ENCODE measurements around the gene FIG4. TPM values are rescaled to one million over a fixed set of nuclear protein-coding genes. Genes with fewer than 3 reads are reported as not detected.

Gene FIG4
- total RNA-seq, 2 donors from 2014 or later = 20.8 to 22.6 TPM

DNA sequence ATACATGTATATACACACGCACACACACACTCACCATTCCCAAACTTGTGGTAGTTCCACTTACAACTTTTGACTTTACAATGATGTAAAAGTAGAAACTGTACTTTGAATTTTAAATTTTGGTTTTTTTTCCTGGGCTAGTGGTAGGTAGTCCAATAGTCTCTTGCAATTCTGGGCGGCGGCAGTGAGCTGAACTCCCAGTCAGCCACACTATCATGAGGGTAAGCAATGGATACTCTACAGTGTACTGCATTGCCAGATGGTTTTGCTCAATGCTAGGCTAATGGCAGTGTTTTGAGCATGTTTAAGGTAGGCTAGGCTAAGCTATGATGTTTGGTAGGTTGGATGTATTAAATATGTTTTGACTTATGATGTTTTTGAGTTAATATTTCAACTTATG is 150.8 kb downstream of the FIG4 start:
- DNase-seq = peak; percentile 8
- Histone ChIP-seq H3K4me3 (ENCODE audit: low read length) (no peak overlapping the region), H3K27ac (ENCODE audit: low read depth, low read length) (no peak overlapping the region), H3K4me1 (ENCODE audit: control insufficient read depth, insufficient read depth, low read length) (no peaks in the 10 kb centered on the region), H3K36me3 (ENCODE audit: control insufficient read depth, insufficient read depth, low read length) (no peaks in the 10 kb centered on the region), H3K9me3 (ENCODE audit: control insufficient read depth, low read length) (no peaks in the 10 kb centered on the region), H3K27me3 (ENCODE audit: control insufficient read depth, insufficient read depth, low read length, poor library complexity, severe bottlenecking) (no peaks in the 10 kb centered on the region), H3K9ac (ENCODE audit: extremely low read depth, low read length, poor library complexity, severe bottlenecking) (no peak overlapping the region)
- Mint-ChIP-seq H3K4me3 (no peak overlapping the region), H3K4me1 (no peaks in the 10 kb centered on the region), H3K9me3 (peaks cover 2% of the 10 kb centered on the region), H3K36me3 (ENCODE audit: low read depth) (no peaks in the 10 kb centered on the region), H3K27me3 (ENCODE audit: insufficient read depth) (peaks cover under 1% of the 10 kb centered on the region), H3K27ac (no peak overlapping the region)
- WGBS, 2 experiments (ENCODE audit: insufficient coverage in 1 of 2, insufficient read length in 1 of 2) = 89% methylated on average over 2 of the region's 3 CpGs; no CpG with 5 or more reads in 1 of the 2 experiments
- no peak for TF ChIP-seq CTCF (conservative IDR thresholded peaks at IDR 0.05)

- no peaks in the 10 kb centered on the region for H3K9me3 ChIP-seq (ENCODE audit: control insufficient read depth, low read length)
- Mint-ChIP-seq H3K36me3 (ENCODE audit: low read depth) (no peaks in the 10 kb centered on the region), H3K4me1 (peaks cover 12% of the 10 kb centered on the region), H3K27me3 (ENCODE audit: insufficient read depth) (peaks cover 20% of the 10 kb centered on the region), H3K27ac (no peak overlapping the region), H3K9me3 (no peaks in the 10 kb centered on the region), H3K4me3 (no peak overlapping the region)
- WGBS, 2 experiments (ENCODE audit: insufficient coverage in 1 of 2, insufficient read length in 1 of 2) = 95 to 97% methylated on average over 4 of the region's 4 CpGs
- no peak overlapping the region for H3K4me3 ChIP-seq (ENCODE audit: low read length)
- no peaks in the 10 kb centered on the region for H3K36me3 ChIP-seq (ENCODE audit: control insufficient read depth, insufficient read depth, low read length)
- no peak overlapping the region for H3K9ac ChIP-seq (ENCODE audit: extremely low read depth, low read length, poor library complexity, severe bottlenecking)
- H3K27me3 ChIP-seq (ENCODE audit: control insufficient read depth, insufficient read depth, low read length, poor library complexity, severe bottlenecking) = no peaks in the 10 kb centered on the region
- no peak overlapping the region for H3K27ac ChIP-seq (ENCODE audit: low read depth, low read length)
- TF ChIP-seq CTCF (conservative IDR thresholded peaks at IDR 0.05) = no peak
- H3K4me1 ChIP-seq (ENCODE audit: control insufficient read depth, insufficient read depth, low read length) = no peaks in the 10 kb centered on the region
- peak; percentile 28 for DNase-seq
Observed at GRCh38 chr6:109852713-109853112, 161.6 kb downstream of the FIG4 start.

DNA sequence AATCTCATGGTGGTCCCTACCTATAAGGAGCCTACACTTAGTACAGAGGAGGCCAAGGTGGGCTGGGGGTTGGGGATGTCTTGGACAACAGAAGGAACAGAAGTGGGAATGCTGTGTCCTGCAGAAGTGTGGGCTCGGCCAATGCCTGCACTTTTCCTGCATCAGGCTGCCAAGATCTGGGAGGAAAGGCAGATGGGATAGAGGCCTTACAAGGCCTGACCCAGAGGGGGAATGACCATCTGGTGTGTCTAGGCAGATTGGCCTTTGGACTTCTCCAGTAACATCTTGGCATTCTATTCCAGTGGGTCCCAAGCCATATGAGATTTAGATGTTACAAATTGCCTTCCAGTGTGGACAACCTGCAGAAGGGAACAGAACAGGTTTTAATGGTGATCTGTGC is 162.3 kb downstream of the FIG4 start:
- no peak overlapping the region for H3K27ac ChIP-seq (ENCODE audit: low read depth, low read length)
- Mint-ChIP-seq H3K4me3 (no peak overlapping the region), H3K36me3 (ENCODE audit: low read depth) (no peaks in the 10 kb centered on the region), H3K9me3 (no peaks in the 10 kb centered on the region), H3K27me3 (ENCODE audit: insufficient read depth) (peaks cover 20% of the 10 kb centered on the region), H3K4me1 (peaks cover 12% of the 10 kb centered on the region), H3K27ac (no peak overlapping the region)
- peak; percentile 31 for DNase-seq
- TF ChIP-seq CTCF (conservative IDR thresholded peaks at IDR 0.05) = no peak
- no peaks in the 10 kb centered on the region for H3K4me1 ChIP-seq (ENCODE audit: control insufficient read depth, insufficient read depth, low read length)
- 96% methylated on average over 1 of the region's 1 CpG; no CpG with 5 or more reads in 1 of the 2 experiments for WGBS, 2 experiments (ENCODE audit: insufficient coverage in 1 of 2, insufficient read length in 1 of 2)
- no peaks in the 10 kb centered on the region for H3K36me3 ChIP-seq (ENCODE audit: control insufficient read depth, insufficient read depth, low read length)
- H3K4me3 ChIP-seq (ENCODE audit: low read length) = no peak overlapping the region
- no peaks in the 10 kb centered on the region for H3K27me3 ChIP-seq (ENCODE audit: control insufficient read depth, insufficient read depth, low read length, poor library complexity, severe bottlenecking)
- no peak overlapping the region for H3K9ac ChIP-seq (ENCODE audit: extremely low read depth, low read length, poor library complexity, severe bottlenecking)
- H3K9me3 ChIP-seq (ENCODE audit: control insufficient read depth, low read length) = no peaks in the 10 kb centered on the region

Data from endodermal cell (in vitro differentiated cells).